ENCODE results near the gene HLX. TPM values are rescaled to one million over a fixed set of nuclear protein-coding genes. Genes with fewer than 3 reads are reported as not detected.

HLX gene
- total RNA-seq, 2 donors from 2014 or later, result 1.7 to 6.2 TPM

DNA sequence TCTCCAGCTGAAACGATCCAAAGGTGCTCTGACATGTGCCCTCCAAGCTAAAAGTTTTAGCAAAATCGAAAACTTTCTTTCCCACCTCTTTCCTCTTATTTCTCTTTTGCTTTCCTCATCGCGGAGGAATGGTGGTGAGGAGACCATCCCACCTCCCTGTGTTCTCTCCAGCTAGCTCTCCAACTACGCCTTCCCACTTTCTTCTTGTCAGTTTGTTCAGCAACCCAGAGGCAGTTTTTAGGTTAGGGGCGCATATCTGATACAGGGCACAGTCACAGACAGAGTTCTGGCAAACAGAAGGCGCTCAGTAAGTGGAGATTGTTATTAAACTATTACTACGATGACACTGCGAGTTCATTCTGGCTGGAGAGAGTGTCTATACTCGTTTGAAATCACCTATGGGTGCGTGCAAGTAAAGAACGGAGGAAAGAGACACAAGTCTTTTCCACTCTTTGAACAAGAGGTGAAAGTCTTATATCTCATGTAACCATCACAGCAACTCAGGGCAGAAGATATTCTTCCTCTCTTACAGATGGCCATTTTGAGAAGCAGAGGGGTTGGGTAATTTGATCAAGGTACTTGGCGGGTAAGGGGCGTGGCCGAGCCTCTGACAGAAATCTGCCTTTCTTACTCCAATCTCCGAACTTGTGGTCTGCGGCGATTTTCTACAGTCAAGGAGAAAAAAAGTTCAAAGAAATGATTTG, 13.9 kb downstream of the HLX start:
- H3K9me3 ChIP-seq, result no peaks in the 10 kb centered on the region
- H3K27ac ChIP-seq, result no peak overlapping the region
- H3K27me3 ChIP-seq, result peaks cover 76% of the 10 kb centered on the region
- intact Hi-C loops (cut with DNase I), result no loop called here
- TF ChIP-seq, protein P1, sequence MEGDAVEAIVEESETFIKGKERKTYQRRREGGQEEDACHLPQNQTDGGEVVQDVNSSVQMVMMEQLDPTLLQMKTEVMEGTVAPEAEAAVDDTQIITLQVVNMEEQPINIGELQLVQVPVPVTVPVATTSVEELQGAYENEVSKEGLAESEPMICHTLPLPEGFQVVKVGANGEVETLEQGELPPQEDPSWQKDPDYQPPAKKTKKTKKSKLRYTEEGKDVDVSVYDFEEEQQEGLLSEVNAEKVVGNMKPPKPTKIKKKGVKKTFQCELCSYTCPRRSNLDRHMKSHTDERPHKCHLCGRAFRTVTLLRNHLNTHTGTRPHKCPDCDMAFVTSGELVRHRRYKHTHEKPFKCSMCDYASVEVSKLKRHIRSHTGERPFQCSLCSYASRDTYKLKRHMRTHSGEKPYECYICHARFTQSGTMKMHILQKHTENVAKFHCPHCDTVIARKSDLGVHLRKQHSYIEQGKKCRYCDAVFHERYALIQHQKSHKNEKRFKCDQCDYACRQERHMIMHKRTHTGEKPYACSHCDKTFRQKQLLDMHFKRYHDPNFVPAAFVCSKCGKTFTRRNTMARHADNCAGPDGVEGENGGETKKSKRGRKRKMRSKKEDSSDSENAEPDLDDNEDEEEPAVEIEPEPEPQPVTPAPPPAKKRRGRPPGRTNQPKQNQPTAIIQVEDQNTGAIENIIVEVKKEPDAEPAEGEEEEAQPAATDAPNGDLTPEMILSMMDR (IDR thresholded peaks at IDR 0.05), result no peak
- H3K4me1 ChIP-seq, result no peaks in the 10 kb centered on the region
- H3K9ac ChIP-seq (ENCODE audit: low read depth in 2 of 2, low read length in 2 of 2), result no peak overlapping the region
- no peaks in the 10 kb centered on the region for H3K36me3 ChIP-seq
- H3K4me3 ChIP-seq, result peak overlapping the region; percentile 23
- no peak for DNase-seq

DNA sequence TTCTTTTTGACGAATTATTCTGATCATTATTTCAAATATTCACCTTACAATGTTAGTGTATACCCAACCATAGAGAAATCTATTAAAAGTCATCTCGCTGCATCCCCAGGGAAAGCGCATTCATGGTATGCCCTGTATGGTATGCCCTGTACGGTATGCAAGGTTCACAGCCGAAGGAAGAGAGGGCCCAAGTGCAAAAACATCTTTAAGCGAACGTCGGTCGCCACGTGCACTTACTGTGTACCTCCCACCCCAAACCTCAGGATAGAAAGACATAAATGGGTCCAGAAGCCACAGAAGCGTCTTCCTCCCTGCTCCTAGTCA, 14.4 kb downstream of the HLX start:
- Histone ChIP-seq H3K9ac (ENCODE audit: low read depth in 2 of 2, low read length in 2 of 2) (no peak overlapping the region), H3K4me1 (no peaks in the 10 kb centered on the region), H3K4me3 (peak overlapping the region; percentile 23), H3K27me3 (peaks cover 71% of the 10 kb centered on the region), H3K36me3 (no peaks in the 10 kb centered on the region), H3K27ac (no peak overlapping the region), H3K9me3 (no peaks in the 10 kb centered on the region)
- intact Hi-C loops (cut with DNase I), result no loop called here
- TF ChIP-seq, protein P1 (IDR thresholded peaks at IDR 0.05), result no peak
- DNase-seq, result no peak

DNA sequence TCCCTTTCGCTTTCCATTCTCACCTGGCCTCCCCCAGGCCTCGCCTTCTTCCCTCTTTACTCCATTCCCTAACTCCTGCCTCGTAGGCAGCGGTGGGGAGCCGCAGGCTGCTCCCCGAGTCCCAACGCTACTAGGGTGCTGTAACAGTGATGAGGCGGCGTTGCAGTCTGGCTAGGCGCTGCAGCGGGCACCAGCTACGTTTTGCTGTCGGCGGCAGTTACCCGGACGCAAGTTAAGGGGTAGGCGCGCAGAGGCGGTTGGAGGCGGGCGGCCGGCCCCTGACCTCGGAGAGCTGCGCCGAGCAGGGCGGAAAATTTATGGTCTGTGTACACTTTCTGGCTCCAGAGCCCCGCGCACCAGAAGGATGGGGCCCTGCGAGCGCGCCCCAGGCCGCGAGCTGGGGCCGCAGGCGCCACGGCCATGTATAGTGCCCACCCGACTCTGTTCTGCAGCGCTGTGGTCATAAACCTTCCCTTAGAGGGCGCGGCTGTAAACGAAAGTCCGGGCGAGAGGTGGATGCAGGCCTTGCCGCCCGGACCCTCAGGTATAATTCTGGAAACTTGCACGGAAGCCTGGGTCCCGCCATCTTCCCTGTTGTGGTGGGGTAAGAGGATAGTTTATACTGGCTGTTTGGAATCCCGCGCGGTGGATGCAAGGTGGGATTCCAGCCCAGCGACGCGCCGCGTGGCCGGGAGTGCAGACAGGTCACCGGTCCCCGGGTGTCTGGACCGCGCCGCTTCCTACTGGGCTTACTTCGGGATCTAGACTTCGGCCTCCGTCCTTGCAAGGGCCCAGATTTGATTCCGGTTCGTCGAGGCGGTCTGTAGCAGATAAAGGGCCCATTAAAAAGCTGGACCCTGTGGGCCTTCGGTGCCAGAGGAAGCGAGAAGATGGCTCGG, 15.0 kb downstream of the HLX start:
- H3K9ac ChIP-seq (ENCODE audit: low read depth in 2 of 2, low read length in 2 of 2), result peak overlapping the region in 1 of 2 donors; percentile 24
- TF ChIP-seq, protein P1 (IDR thresholded peaks at IDR 0.05), result no peak
- peak overlapping the region; percentile 23 for H3K4me3 ChIP-seq
- DNase-seq, result no peak
- no peaks in the 10 kb centered on the region for H3K4me1 ChIP-seq
- no peak overlapping the region for H3K27ac ChIP-seq
- peaks cover 68% of the 10 kb centered on the region for H3K27me3 ChIP-seq
- H3K9me3 ChIP-seq, result no peaks in the 10 kb centered on the region
- H3K36me3 ChIP-seq, result no peaks in the 10 kb centered on the region
- intact Hi-C loops (cut with DNase I), result no loop called here

DNA sequence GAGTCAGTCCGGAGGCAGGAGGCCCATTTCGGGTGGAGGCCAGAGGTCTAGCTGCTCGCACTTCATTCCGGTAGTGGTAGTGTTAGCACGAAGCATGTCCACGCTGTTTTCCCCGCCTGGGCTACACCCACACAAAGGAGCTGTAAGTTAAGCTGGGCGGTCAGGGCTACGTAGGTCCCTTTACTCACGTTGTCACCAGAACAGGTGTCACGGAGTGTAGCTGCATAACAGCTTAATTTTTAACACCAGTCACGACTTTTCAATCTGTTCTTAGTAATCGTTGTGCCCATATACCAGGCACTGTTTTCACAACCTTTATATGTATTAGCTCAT, 15.6 kb downstream of the HLX start:
- Histone ChIP-seq H3K9me3 (no peaks in the 10 kb centered on the region), H3K36me3 (no peaks in the 10 kb centered on the region), H3K27me3 (peaks cover 61% of the 10 kb centered on the region), H3K9ac (ENCODE audit: low read depth in 2 of 2, low read length in 2 of 2) (no peak overlapping the region), H3K4me1 (no peaks in the 10 kb centered on the region), H3K27ac (no peak overlapping the region), H3K4me3 (no peak overlapping the region)
- TF ChIP-seq, protein P1 (IDR thresholded peaks at IDR 0.05), result no peak
- intact Hi-C loops (cut with DNase I), result no loop called here
- no peak for DNase-seq

DNA sequence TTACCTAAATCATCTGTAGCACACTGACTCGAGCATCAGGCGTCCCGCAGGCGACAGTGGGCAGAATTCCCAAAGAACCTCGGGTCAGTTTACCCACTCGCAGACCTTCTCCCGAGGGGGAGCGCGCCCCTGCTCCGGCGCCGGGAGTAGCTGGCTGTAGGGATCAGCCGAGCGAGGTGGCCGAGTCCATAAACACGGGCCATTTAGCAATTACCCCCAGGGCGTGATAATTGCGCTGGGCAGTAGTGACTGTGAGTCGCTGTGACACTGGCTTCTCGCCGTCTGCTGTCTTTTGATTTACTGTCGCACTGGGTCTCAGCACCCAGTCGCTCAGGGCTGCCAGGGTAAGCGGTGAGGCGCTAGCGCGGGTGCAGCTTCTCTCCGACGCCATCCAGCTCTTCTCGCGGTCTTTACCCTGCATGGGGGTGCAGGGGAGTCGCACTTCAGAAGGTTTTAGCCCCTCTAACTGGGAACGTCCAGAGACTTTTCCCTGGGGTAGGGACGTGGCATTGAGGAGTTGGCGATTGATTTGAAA, 16.2 kb downstream of the HLX start:
- H3K36me3 ChIP-seq, result no peaks in the 10 kb centered on the region
- H3K9ac ChIP-seq (ENCODE audit: low read depth in 2 of 2, low read length in 2 of 2), result no peak overlapping the region
- no peak for DNase-seq
- H3K27me3 ChIP-seq, result peaks cover 55% of the 10 kb centered on the region
- H3K4me3 ChIP-seq, result no peak overlapping the region
- TF ChIP-seq, protein P1 (IDR thresholded peaks at IDR 0.05), result no peak
- no peaks in the 10 kb centered on the region for H3K4me1 ChIP-seq
- intact Hi-C loops (cut with DNase I), result no loop called here
- H3K27ac ChIP-seq, result no peak overlapping the region
- no peaks in the 10 kb centered on the region for H3K9me3 ChIP-seq

Data from colonic mucosa (tissue), 4 donors.